ENCODE data around the gene ADGRA1.
"Not testable (repeated sequence)": the region's sequence is repeated elsewhere in the genome, so short reads cannot be mapped to it uniquely, and the experiment has no call there.

Gene ADGRA1

DNA sequence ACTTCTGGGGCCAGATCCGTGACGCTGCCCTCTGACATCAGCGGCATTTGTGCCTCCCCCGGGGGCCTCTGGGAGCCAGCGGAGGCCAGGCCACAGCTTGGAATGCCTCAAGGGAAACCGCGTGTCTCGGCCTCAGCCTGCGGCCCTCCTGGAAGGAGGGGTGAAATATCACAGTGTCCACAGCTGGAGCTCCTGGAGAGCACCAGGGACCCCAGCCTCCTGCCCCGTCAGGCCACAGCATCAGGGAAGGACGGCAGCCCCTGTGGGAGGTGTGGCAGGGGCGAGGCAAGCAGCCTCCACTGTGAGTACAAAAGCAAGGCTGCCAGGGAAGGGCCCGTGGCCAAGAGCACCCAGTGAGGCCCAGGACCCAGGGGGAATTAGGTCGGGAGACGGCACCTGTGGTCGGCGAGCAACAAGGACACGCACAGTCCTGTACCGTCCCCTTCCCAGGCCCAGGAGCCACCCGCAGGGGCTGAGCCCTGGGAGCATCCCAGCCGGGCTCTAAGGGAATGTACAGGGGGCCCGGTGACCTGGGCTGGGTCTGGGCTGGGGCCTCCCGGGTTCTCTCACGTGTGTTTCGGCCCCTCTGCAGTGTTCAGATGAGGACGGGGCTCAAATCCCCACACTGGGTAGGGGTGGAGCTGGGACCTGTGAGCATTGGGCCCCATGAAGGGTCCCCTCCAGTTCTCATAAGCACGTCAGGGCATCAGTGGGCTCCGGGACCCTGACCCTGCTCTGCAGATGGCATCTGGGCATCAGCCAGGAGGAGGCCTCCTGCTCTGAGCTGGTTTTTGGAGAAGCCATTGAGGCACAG lies 53.6 kb downstream of the ADGRA1 start:
- Mint-ChIP-seq H3K4me1 (ENCODE audit: low read depth in 2 of 2) (peaks cover 3 to 9% of the 10 kb centered on the region in 2 donors), H3K27me3 (peaks cover 28 to 41% of the 10 kb centered on the region in 2 donors), H3K4me3 (no peak overlapping the region), H3K36me3 (ENCODE audit: insufficient read depth) (no peaks in the 10 kb centered on the region), H3K9me3 (no peaks in the 10 kb centered on the region), H3K27ac (no peak overlapping the region)
- ATAC-seq (replicated peaks) (no peak), DNase-seq (no peak)

DNA sequence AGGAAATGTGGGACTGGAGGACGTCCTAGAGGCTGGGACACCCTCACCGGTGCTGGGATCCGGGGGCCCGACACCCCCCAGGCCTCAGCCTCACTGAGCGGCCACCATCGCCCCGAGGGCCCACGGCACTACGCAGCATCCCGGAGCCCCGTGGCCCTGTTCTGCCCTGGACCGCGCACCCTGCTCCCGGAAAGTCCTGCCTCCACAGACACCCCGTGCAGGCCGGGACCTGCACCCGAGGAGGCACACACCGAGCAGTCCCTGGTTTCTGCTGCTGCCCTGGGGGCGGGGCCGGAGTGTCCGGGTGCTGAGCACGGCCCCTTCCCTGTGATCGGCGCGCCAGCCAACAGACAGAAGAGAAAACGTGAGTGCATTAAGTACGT lies 54.2 kb downstream of the ADGRA1 start:
- Mint-ChIP-seq H3K4me1 (ENCODE audit: low read depth in 2 of 2) (peaks cover 3 to 9% of the 10 kb centered on the region in 2 donors), H3K9me3 (no peaks in the 10 kb centered on the region), H3K36me3 (ENCODE audit: insufficient read depth) (no peaks in the 10 kb centered on the region), H3K4me3 (no peak overlapping the region), H3K27me3 (peaks cover 34 to 47% of the 10 kb centered on the region in 2 donors), H3K27ac (no peak overlapping the region)
- ATAC-seq (replicated peaks) (no peak), DNase-seq (no peak)

DNA sequence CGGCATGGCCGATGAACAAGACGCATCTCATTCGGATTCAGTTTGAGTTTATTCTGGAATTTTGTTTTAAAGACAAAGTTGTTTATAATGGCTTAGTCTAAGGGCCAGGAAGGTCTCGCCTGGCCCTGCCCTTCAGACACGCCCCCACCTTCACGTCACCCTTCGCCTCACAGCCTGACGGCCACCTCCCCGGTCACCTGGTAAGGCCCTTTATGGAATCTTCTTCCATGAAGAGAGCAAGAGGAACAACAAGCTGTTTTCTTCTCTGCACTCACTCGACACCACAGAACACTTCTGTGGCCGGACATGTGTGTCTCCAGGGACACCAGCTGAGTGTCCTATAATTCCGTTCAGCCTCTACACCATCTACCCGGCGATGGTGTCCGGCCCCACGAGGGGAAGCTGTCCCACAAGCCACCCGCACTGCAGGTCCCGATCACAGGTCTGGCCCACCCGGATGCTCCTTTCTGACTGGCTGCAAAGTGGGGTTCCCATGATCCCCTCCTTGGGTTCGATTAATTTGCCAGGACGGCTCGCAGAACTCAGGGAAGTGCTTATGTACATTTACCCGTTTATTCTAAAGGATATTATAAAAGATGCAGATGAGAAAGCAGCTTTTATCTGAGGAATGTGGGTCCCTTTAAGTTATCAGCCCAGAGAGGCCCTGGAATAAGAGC lies 54.9 kb downstream of the ADGRA1 start:
- peaks cover 42 to 54% of the 10 kb centered on the region in 2 donors for H3K27me3 Mint-ChIP-seq
- ATAC-seq (replicated peaks) = no peak
- no peak overlapping the region for H3K4me3 Mint-ChIP-seq
- no peak for DNase-seq
- peaks cover 3 to 9% of the 10 kb centered on the region in 2 donors for H3K4me1 Mint-ChIP-seq (ENCODE audit: low read depth in 2 of 2)
- H3K9me3 Mint-ChIP-seq = peaks cover 0 to 2% of the 10 kb centered on the region in 2 donors
- H3K27ac Mint-ChIP-seq = no peak overlapping the region
- no peaks in the 10 kb centered on the region for H3K36me3 Mint-ChIP-seq (ENCODE audit: insufficient read depth)

DNA sequence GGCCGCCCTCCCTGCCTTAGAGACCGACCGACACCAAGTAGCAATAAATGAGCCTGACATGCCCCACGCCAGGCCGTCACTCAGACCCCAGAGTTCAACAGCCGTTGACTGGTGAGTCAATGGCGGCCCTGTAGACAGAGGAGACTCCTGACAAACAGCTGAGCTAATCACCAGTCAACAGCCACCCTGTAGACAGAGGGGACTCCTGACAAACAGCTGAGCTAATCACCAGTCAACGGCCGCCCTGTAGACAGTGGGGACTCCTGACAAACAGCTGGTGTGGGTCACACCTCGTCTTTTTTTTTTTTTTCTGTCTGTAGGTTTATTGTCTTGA lies 55.4 kb downstream of the ADGRA1 start:
- Mint-ChIP-seq H3K27me3 (peaks cover 47 to 59% of the 10 kb centered on the region in 2 donors), H3K4me3 (no peak overlapping the region)

DNA sequence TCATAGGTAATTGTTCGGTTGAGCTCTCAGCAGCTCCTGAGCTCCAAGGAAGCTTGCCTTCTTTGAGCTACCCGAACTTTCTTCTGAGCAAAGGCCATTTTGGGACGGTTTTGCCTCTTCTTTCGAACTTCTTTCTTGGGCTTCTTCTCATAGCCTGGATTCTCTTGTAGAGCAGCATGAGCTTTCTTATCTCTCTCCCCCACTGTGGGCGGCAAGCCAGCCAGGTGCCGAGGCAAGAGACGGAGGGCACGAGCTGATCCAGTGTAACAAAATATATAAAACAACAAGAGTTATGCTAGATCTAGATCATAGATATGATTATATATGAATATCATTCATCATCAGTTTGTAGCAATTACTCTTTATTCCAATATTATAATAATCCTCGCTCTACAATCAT lies 55.8 kb downstream of the ADGRA1 start:
- Mint-ChIP-seq H3K27me3 (peaks cover 50 to 63% of the 10 kb centered on the region in 2 donors), H3K27ac (peak overlapping the region in 1 of 2 donors; percentile 11), H3K4me1 (ENCODE audit: low read depth in 2 of 2) (peaks cover 3 to 9% of the 10 kb centered on the region in 2 donors), H3K36me3 (ENCODE audit: insufficient read depth) (no peaks in the 10 kb centered on the region), H3K4me3 (no peak overlapping the region), H3K9me3 (peaks cover 0 to 2% of the 10 kb centered on the region in 2 donors)
- ATAC-seq (replicated peaks) (no peak), DNase-seq (no peak)

More for the DNA sequence above, 55.4 kb downstream of the ADGRA1 start:
- Mint-ChIP-seq H3K27ac (peak overlapping the region in 1 of 2 donors; percentile 11), H3K9me3 (peaks cover 0 to 2% of the 10 kb centered on the region in 2 donors), H3K4me1 (ENCODE audit: low read depth in 2 of 2) (peaks cover 3 to 9% of the 10 kb centered on the region in 2 donors), H3K36me3 (ENCODE audit: insufficient read depth) (no peaks in the 10 kb centered on the region)
- no peak for ATAC-seq (replicated peaks)
- no peak for DNase-seq

DNA sequence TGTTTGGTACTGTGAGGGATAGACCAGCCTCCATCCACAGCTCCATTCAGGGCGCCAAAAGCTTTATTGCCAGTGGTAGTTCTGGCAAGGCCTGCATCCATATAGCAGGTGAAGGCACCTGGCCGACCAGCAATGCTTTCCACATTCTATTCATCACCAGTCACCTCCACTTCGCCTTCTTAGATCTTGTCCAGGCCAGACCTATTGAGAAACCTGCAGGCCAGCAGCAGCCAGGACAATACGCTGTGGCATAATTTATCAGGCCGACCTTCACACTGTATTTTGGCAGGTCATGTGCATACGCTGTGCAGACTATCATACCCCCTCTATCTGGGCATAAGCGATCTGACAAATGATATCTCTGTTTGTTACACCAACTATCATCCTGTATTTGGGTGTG lies 57.0 kb downstream of the ADGRA1 start:
- DNase-seq (no peak), ATAC-seq (replicated peaks) (no peak)
- no peaks in the 10 kb centered on the region for H3K36me3 Mint-ChIP-seq (ENCODE audit: insufficient read depth)
- H3K27me3 Mint-ChIP-seq = peaks cover 58 to 75% of the 10 kb centered on the region in 2 donors
- H3K27ac Mint-ChIP-seq = no peak overlapping the region
- H3K4me3 Mint-ChIP-seq = no peak overlapping the region
- peaks cover 0 to 2% of the 10 kb centered on the region in 2 donors for H3K9me3 Mint-ChIP-seq
- H3K4me1 Mint-ChIP-seq (ENCODE audit: low read depth in 2 of 2) = peaks cover 3 to 9% of the 10 kb centered on the region in 2 donors

DNA sequence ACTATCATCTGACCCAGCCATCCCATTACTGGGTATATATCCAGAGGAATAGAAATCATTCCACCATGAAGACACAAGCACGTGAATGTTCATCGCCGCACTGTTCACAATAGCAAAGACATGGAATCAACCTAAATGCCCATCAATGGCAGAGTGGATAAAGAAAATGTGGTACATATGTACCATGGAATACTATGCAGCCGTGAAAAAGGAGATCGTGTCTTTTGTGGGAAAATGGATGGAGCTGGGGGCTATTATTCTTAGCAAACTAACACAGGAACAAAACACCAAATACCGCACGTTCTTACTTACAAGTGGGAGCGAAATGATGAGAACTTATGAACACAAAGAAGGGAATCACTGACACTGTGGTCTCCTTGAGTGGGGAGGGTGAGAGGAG lies 62.5 kb downstream of the ADGRA1 start:
- no peak for ATAC-seq (replicated peaks)

DNA sequence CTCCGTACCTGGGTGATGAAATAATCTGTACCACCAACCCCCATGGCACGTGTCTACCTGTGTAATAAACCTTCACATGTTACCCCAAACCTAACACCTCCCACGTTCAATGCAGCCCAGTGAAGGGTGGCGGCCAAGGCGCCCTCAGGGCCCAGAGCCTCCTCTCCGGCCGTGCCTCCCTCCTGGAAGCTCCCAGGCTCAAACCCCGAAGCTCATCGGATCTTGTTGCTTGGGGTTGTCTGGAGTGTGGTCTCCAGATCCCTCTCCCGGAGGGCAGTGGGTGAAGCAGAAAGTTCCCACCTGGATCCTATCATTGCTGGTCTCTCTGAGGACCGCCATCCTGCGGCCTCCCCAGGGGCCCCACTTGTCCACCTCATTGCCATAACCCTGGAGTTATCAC lies 62.9 kb downstream of the ADGRA1 start:
- no peaks in the 10 kb centered on the region for H3K36me3 Mint-ChIP-seq (ENCODE audit: insufficient read depth)
- ATAC-seq (replicated peaks) = no peak
- H3K27ac Mint-ChIP-seq = no peak overlapping the region
- H3K27me3 Mint-ChIP-seq = peaks cover 55 to 68% of the 10 kb centered on the region in 2 donors
- no peak for DNase-seq
- H3K4me1 Mint-ChIP-seq (ENCODE audit: low read depth in 2 of 2) = no peaks in the 10 kb centered on the region
- no peak overlapping the region for H3K4me3 Mint-ChIP-seq
- H3K9me3 Mint-ChIP-seq = peaks cover 0 to 2% of the 10 kb centered on the region in 2 donors

More for the DNA sequence above, 62.5 kb downstream of the ADGRA1 start:
- Mint-ChIP-seq H3K9me3 (peaks cover 0 to 2% of the 10 kb centered on the region in 2 donors), H3K36me3 (ENCODE audit: insufficient read depth) (no peaks in the 10 kb centered on the region), H3K27ac (no peak overlapping the region), H3K4me3 (no peak overlapping the region), H3K27me3 (peaks cover 59 to 72% of the 10 kb centered on the region in 2 donors), H3K4me1 (ENCODE audit: low read depth in 2 of 2) (no peaks in the 10 kb centered on the region)
- no peak for DNase-seq

DNA sequence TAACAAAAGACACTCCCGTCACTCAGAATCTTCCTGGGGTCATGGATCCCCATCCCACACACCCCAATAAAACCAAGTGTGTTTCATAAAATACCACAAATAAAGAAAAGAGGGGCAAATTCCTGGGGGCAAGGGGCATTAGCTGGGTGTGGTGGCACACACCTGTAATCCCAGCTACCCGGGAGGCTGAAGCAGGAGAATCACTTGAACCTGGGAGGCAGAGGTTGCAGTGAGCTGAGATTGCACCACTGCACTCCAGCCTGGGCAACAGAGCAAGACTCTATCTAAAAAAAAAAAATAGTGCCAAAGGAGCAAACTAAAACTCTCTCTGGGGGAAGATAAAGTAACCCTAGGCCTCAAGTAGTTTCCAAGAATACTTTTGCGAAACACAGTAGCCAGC lies 63.3 kb downstream of the ADGRA1 start:
- H3K9me3 Mint-ChIP-seq; H3K4me1 Mint-ChIP-seq (ENCODE audit: low read depth in 2 of 2); ATAC-seq (replicated peaks); H3K36me3 Mint-ChIP-seq (ENCODE audit: insufficient read depth); DNase-seq; H3K27ac Mint-ChIP-seq; H3K4me3 Mint-ChIP-seq: not testable (repeated sequence)
- H3K27me3 Mint-ChIP-seq = peaks cover 52 to 64% of the 10 kb centered on the region in 2 donors

DNA sequence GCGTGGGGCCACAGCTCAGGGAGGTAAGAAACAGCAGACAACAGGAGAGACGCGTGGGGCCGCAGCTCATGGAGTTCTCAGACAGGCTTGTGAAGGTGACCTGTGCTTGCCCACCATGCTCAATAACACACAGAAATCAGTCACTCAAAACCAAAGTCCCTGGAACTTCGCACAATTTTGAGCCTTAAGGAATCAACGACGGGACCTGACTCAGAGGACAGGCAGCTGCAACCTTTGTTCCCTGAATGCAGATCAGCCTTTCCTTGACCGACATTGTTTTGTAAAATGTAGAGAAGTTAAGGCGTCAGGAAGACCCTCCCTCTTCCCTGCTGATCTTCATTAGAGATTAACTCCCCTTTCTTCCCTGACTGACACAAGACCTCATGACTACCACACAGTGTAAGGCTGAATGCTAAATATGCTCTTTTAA lies 63.8 kb downstream of the ADGRA1 start:
- H3K27me3 Mint-ChIP-seq = peaks cover 47 to 59% of the 10 kb centered on the region in 2 donors

DNA sequence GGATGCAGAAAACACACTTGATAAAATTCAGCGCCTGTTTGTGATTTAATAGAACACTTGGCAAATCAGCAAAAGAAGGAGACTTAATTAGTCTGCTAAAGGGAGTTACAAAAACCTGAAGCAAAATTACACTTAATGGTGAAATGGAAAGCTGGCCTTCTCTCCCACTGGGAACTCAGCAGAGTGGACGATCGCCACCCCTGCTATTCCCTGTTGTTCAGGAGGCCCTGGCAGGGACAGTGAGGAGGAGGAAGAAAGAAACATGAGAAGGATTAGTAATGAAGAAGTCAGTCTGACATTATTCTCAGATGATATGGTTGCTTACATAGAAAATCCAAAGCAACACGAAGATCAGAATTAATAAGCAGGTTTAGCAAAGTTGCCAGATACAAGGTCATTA lies 66.7 kb downstream of the ADGRA1 start:
- Mint-ChIP-seq H3K27me3 (peaks cover 20 to 31% of the 10 kb centered on the region in 2 donors), H3K27ac (no peak overlapping the region), H3K36me3 (ENCODE audit: insufficient read depth) (no peaks in the 10 kb centered on the region), H3K4me3 (no peak overlapping the region), H3K4me1 (ENCODE audit: low read depth in 2 of 2) (no peaks in the 10 kb centered on the region), H3K9me3 (no peaks in the 10 kb centered on the region)
- no peak for DNase-seq
- no peak for ATAC-seq (replicated peaks)

More for the DNA sequence above, 63.8 kb downstream of the ADGRA1 start:
- DNase-seq (no peak), ATAC-seq (replicated peaks) (no peak)
- Mint-ChIP-seq H3K9me3 (peaks cover 0 to 2% of the 10 kb centered on the region in 2 donors), H3K4me3 (no peak overlapping the region), H3K36me3 (ENCODE audit: insufficient read depth) (no peaks in the 10 kb centered on the region), H3K27ac (no peak overlapping the region), H3K4me1 (ENCODE audit: low read depth in 2 of 2) (no peaks in the 10 kb centered on the region)

DNA sequence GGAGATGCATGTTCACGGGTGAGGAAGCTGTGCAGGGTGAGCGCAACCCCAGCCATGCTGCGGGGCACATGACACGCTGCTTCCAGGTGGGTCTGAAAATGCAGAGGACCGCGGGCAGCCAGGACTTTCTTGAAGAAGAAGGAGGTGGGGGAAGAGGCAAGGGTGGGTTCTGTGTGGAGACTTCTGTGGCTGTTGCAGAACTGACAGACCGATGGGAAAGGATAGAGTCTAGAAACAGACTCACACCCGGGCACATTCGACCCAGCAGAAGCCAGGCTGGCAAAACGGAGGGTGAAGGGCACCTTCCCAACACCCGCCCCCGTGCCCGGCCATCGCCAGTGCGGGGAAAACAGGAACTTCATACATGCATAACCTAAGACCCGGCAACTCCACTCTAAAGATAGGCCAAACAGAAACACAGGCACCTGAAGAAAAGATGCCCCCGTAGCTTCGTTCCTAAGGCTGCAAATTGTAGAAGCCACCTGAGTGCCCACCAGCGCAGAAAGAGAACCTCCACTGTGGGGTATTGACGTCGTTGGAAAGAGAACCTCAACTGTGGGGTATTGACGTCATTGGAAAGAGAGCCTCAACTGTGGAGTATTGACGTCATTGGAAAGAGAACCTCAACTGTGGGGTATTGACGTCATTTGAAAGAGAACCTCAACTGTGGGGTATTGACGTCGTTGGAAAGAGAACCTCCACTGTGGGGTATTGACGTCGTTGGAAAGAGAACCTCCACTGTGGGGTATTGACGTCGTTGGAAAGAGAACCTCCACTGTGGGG lies 67.5 kb downstream of the ADGRA1 start:
- Mint-ChIP-seq H3K4me1 (ENCODE audit: low read depth in 2 of 2) (no peaks in the 10 kb centered on the region), H3K27me3 (peaks cover 20 to 23% of the 10 kb centered on the region in 2 donors), H3K9me3 (no peaks in the 10 kb centered on the region), H3K36me3 (ENCODE audit: insufficient read depth) (no peaks in the 10 kb centered on the region), H3K27ac (no peak overlapping the region), H3K4me3 (no peak overlapping the region)
- ATAC-seq (replicated peaks) = no peak
- no peak for DNase-seq

Data from effector memory CD8-positive, alpha-beta T cell (primary cell).